NOMO-1 treated with DMSO at 0.1 percent for 48 hours (cell line): ENCODE results near the gene FLRT3.

Source experiments
- DNase-seq: peaks from one replicate; lab custom pipeline; 2025; ENCODE audit not compliant: unreplicated experiment; lab: John Stamatoyannopoulos, UW

FLRT3 gene

DNA sequence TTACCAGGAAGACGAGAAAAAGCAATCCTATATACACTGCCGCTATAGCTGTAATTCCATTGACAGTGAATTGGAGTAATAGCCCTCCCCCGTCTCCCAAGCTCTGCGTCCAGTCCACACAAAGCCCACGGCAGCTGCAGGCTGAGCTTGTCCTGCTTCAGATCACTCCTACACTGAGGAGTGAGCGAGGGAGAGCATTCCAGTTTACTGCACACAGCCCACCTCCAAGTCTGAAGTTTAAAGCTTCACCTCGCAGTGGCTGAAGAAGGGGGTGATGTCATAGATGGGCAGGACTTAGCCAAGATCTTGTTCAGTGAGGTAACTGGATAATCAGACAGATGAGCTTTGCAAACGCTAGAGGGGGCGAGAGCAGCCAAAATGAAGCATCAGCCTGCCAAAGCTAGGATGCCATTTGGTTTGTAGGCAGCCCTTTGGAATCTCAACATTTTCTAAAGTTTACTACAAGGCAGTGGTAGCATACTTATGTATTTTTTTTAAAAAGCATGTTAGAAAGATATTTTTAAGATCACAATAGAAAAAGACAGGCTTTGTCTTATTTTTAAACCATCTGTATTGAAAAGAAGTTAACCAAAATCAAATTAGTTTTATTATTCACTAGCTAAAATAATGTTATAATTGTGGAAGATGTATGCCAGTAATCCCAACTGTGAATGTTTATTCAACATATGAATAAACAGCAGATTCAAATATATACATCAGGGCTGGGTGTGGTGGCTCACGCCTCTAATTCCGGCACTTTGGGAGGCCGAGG lies at the start of gene FLRT3:
Gene FLRT3, minus strand, starts transcription at position 213 of the 772 bp plus-strand sequence. CDS start 10,106 bp downstream, outside the sequence.
- peak; percentile 90 for DNase-seq

DNA sequence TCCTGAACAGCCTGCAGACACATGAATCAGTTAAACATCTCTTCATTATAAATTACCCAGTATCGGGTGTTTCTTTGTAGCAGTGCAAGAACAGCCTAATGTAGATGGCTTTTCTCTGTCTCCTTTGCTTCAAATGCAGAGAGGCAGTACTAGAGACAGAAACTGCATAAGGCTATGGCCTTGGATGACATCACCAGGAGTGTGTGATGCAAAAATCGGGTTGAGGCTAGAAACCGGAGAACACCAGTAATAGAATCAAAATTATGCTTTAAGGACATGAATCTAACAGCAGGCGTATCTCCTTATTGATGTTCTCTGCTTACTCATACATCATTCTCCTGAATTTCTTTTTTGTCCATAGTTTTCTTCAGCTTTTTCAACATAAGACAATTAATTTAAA lies 49.3 kb upstream of the FLRT3 start:
- no peak for DNase-seq

DNA sequence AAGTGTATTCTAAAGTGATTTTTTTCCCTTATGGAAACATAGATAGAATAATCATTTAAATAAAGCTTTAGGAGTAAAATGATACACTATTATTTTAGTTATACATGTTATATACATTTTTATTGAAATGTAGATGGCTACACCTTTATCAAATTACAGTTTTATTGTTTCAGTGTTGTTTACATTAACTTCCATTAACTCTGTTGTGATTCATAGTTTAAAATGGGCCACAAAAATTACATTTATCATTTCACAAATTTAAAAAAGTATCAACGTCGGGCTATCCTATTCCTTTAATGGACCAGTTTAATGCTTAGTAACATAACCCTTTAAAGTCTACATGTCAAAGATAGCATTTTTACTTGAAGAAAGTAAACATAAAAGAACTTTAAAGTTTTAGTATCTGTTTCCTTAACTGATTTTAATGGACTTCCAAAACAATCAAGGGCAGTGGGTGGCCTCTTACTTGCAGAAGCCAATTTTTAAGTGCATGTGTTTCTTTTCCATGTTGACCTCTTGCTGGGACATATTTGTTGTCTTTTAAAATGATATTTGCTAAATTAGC lies 47.8 kb upstream of the FLRT3 start:
- DNase-seq = no peak

DNA sequence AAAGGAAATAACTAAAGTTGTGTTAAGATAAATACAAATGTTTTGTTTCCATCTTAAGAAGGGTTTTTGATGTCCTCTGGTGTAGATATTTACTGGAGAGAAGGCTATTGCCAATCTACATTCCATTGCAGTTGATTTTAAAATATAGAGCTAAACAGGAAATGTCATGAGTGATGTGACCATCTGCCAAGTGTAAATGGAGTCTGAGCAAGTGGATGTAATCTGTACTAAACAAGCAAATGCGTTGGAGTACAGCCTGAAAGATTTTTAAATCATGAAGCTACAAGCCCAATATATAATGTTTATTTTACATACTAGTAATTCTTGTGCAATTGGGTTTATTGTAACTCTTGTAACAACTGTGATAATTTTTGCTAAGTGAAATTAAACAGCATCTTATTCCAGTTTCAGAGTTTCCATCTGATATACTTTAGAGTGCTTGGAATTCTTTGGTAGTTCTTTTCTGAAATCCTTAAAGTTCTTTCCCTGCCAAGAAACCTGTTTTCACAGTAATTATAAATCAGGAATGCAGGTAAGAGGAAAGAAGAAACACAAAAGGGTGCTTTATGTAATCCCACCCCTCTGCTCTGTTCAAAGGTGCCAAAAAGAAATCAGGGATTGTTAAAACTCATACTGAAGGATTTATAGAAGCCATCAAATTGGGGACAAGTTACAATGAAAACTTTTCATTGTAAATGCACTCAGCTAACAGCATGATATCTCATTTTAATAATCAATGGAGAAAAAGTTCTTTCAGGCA lies 47.2 kb upstream of the FLRT3 start:
- DNase-seq = no peak

DNA sequence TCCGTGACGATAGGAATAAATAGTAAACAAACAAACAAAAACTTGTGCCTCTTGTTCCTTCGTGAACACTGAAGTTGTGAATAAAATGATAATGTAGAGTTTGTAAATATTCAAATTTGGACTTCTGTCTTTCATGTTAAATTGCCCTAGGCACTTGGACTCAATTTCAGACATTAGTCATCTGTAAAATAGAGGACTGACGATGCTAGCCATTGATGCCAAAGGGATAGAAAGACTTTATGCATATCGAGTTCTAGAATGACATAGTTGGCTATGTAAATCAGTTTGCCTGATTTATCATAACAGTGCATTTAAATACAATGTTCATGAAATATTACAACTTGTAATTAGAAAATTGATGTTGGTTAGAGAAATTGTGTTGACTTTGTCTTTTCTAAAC lies 45.9 kb upstream of the FLRT3 start:
- no peak for DNase-seq

DNA sequence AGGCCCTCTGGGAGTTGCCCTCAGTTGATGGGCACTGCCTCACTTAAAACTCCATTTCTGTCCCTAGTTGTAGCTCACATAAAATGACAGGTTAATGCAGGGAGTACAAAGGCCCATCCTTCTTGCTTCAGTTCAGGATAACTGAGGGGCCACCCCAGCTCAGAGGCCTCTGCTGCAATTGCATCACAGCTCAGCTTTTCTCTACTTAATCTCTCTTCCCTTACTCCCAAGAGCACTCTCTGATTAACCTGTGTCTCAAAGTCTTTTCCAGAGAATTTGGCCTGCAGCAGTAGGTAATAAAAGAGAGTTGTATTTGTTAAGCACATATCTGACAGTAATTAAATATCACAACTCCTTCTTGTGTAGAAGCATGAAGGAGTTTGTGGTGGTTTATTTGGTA lies 40.9 kb upstream of the FLRT3 start:
- no peak for DNase-seq

DNA sequence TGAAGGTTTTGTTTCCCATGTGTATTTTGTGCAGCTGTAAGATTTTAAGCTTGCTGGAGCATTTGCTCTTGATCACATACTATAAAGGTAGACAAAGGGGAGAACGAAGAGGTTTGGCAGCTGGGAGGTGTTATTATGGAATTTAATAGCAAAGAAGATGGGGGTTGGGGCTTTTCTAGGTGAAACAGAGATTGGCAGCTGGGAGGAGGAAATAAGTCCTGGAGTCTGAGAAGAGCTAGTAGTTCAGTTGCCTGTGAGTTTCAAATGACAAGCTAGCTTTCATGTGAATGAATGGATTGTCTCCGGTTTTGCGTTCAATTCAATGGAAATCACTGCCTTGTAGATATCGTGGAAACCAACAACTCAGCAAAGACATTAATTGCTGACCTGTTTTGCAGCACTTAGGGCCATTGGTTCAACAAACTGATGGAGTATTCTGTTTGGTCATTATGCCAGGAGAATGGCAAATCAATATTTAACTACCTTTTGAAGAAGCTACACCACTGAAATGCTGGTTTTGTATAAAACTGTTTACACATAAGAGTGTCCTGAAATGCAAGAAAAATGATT lies 38.1 kb upstream of the FLRT3 start:
- DNase-seq = no peak

DNA sequence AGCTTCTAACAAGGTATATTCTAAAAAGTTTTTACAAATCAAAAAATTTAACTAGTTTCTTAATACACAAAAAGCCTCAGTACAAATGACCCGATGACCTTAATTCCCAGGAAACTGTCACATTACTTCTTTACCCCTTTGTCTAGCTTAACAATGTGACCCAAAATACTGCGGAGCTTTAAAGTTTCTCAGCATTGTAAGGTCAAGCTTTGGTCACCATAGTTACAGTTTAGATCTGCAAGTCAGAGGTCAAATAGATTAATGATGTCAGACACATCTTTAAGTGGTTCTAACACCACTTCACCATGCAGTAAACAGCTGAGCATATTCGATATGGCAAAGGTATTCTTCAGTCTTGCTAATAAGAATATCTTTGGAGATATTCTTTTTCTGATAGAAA lies 36.8 kb upstream of the FLRT3 start:
- DNase-seq = no peak

DNA sequence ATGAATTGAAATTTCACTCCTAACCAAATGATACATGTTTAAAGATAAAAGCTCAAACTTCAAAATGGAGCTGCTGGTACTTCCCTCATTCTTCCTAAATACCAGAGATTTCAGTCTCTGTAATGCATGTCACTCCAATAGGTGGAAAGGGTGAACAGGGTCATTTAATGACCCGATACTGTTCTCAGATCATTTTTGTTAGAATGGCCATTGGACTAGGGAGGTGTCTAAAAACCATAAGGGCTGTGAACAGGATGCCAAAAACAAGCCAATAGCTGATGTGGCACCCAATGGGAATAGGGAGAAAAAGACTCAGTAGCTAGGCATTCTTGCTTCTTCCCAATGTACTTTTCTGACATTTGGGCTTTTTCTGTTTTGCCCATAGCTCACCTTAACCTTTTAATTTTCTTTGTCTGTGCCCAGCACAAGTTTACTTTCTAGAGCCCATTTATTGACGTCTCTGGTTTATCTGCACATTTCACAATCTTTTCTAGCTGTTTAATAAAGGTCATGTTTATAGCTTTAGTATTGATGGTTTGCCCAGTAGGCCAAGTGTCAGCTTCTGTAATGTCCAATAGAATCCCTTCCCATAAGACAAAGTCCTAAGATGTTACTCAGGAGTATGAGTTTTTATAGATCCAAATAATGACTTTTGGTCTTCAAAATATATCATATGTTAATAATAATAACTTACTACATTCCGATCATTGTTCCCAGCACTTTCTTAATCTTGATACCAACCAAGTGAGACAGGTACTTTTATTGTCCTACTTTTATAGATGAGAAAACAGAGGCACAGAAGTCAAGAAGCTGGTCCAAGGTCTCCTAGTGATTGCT lies 24.3 kb upstream of the FLRT3 start:
- DNase-seq = no peak

DNA sequence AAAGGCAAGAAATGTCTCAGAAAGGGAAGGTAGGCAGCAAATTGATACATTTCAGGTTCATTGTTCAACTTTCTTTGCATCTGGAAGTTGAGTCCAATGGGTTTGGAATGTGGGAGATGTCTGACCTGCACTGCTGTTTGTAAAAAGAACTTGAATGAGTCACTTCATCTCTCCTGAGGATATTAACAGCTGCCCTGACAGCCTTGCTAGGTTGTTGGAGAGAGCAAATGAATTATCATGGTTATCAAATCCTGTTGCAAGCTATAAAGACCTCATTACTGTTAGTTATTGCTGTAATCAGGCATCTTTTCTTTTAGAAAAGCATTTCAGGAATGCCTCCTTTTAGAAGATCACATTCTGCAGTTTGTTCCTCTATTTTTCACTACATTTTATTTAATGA lies 23.0 kb upstream of the FLRT3 start:
- DNase-seq = no peak

DNA sequence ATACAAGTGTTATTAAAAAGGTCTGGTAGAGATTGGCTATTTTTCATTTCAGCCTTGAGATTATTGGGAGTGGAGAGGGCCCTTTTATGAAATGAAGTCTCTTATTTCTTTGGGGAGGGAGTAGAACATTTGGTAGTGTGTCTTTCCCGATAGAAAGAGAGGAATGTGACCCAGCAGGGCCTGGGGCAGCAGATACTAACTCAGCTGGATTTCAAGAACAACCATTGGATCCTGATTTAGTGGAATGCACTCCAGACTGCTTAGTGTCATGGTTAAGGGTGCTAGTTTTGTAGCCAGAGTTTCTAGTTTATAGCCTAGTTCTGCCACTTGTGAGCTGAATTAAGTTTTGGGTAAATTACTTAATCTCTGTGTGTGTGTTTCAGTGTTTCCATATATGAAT lies 18.4 kb upstream of the FLRT3 start:
- no peak for DNase-seq

DNA sequence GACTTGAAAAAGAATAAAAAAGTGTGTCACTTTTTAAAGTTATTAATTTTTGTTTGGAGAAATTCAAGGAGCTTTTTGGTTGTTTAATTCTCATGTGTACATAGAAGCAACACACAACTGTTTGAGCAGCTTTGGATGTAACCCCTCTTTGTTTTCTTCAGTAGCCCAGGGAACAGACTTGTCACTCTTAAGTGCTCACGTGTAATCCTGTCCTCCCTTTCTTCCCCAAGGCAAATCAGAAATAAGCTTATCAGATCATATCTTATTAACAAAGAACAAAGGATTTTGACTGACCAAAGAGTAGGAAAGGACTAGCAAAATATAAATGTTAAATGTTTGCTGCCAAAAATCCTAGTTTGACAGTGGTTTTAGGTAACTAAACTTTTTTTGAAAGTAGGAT lies 7.3 kb upstream of the FLRT3 start:
- no peak for DNase-seq

DNA sequence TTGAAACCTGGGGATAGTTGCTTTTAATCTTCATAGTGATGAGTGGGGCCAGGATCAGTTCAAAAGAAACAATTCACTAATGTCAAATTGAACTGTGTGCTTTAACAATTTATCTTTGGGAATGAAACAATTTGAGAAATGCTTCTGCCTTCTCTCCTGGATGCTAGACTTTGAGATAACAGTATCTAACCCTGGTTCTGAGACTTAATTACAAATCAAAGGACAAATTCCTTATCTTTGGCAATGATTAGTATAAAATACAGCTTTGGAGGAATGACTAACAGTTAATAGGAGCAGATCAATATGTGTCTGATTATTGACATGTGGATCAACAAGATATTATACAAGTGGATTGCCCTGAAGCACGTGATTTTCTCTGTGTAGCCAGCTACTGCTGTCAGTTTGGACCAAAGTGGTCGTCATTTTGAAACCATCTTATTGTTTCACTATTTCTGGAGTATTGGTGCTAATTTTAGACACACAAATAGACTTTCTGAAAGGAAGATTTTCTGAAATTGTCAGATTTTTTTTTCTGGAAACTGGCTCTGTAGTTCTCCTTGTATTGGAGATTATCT lies 6.2 kb upstream of the FLRT3 start:
- no peak for DNase-seq

DNA sequence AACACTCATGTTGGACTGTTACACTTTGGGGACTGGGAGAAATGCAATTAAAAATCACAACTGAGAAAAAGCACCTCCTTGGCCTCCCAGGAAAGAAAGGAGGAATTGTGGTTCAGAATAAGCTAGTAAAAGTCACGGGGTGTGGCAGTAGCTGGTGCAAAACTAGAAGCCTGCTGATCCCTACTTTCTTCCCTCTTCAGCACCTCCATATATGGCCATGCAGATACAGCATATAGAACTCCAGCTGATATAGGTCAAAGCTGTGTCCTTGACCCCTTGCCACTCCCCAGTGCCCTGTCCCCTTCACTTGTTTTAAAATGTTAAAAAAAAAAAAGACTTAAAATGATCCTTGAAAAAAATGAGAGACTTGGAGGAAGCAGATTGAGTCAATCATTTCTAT lies 5.5 kb upstream of the FLRT3 start:
- no peak for DNase-seq

DNA sequence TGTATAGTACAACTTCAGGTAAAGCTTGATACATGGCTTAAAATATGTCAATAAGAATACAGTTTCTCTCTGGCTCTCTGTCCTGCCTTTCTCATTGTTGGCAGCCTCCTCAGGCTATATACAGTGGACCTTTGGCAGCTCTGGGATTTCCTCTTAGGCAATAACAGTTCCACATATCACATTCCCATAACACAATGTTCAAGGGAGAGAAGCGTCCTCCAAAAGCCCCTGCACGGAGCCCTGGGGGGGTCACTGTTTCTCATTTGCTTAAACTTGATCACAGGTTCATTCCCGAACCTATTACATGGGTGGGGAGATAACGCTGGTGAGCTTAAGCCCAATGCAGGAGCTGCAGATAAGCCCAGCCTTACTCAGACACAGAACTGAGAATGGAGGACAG lies 4.4 kb upstream of the FLRT3 start:
- DNase-seq = no peak

DNA sequence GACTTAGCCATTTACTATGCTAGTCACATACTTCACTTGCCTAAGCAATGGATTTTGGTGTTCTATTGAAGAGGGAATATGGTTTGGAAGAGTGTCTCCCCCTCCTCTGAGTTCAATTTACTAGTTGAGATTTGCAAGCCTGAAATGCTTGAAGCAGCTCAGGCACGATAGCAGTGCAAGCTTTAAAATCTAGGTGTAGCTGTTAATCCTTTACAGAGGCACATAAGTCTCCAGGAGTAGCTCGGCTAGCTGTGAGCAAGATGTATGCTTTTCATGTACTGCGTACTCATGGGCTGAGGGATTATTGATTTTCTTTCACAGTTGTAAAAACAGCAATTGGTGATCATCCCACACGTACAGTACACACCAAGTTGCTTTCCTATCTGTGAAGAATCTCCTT lies 726 bp downstream of the FLRT3 start:
- DNase-seq = no peak

DNA sequence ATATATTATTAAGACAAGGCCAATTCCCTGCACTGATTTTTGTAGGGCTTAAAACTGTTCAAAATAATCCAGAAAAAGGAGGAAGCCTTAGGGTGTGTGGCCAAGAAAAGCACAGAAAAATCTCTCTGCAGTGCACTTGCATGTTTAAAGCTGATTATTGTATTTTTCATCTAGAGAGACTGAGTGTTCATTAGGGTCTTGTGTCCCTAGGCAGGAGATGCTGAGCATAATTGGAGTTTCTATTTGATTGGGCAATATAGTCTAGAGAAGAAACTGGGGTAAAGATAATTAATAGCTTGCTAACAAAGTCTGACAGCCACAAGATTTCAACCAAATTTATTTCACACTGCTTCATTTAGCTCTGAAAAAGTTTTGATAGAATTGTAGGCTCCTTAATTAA lies 2.4 kb downstream of the FLRT3 start:
- DNase-seq = no peak

DNA sequence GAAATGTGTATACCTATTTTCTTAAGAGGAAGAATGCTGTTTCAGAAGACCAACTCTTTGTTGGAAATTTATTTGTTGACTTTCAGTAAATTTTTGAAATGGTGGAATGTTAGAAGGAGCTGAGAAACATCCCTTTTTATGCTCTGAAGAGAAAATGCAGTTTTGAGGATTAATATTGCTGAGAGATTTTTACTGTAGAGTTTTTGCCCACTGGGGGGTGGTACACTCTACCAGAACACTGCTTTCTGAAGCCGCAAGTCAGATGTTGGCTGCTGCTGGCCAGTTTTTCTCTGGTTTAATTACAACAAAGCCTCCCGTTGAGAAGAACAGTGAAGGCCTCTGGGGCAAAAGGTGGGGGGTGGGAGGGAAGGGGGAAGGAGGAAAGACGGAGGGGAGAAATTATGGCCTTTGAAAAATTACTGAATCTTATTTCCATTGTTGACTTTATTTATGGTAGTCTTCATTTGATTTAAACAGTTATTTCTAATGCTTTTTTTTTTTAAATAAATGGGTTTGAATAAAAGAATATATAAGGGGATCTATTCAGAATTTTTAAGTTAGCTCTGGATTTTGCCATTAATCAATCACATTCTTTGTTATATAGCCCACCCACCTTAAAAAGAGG lies 3.0 kb downstream of the FLRT3 start:
- peak; percentile 5 for DNase-seq

DNA sequence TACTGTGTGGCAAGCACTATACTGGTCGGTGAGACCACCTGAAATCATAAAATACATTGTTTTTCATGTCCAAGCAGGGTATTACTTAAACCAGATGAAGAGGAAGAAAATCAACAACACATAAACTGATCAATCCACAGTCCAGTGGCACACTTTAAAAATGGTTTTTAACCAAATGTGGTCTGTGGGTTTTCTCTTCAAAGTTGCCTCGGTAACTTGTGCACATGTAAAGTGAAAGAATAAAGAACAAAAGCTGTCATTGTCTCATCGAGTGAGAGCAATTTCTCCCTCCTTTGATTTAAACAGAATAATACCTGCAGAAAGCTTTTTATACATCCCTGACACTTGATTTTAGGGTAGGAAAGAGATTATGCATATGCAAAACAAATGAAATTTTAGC lies 3.7 kb downstream of the FLRT3 start:
- DNase-seq = no peak

DNA sequence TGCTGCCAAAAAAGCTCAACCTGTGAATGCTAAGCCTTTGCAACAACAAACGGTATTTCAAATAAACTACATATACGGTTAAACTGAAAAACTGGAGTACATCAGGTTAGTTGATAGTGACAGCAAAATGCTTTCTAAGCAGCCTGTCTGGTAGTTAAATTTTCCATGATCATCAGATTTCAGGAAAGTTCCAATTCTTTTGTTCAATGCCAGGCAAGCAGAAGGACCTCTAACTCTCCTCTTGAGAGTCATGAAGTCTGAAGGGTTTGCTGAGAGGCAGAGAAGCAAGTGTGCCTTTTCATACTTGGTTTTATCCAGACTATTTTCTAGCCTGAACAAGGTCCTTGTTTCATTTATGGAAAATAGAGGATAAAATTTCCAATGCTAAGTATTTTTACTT lies 4.5 kb downstream of the FLRT3 start:
- DNase-seq = no peak
